Natural killer cell (primary cell): ENCODE measurements around the gene STX7. TPM values are rescaled to one million over a fixed set of nuclear protein-coding genes. Genes with fewer than 3 reads are reported as not detected.
A peak's percentile ranks its signal among the peaks of the same experiment; 100 is the strongest.

Experiments used
- ATAC-seq, 3 donors: fragments of 150-1000 bp in 2 of 3; fragments of 200-7000 bp in 1 of 3; cut with Tn5 transposase; 1 replicate in 1 of 3; 2 replicates in 2 of 3; pipeline ENCODE4 v1.10.0; 2021; ENCODE audit warnings: mild to moderate bottlenecking in 2 of 3, moderate library complexity in 2 of 3
- DNase-seq, 2 donors: peaks; one replicate each; pipeline versions ENCODE4 v3.0.0 to v3.0.0-alpha.2; 2013 to 2021; ENCODE audit warnings: mixed read lengths in 1 of 2
- H3K27ac ChIP-seq: one replicate; pipeline ENCODE4 v1.5.1; 2013; ENCODE audit warnings: mild to moderate bottlenecking, low read length
- H3K27me3 ChIP-seq: one replicate; pipeline ENCODE4 v1.6.1; 2013; ENCODE audit warnings: low read length; ENCODE audit not compliant: control insufficient read depth, insufficient read depth
- H3K36me3 ChIP-seq: one replicate; pipeline ENCODE4 v1.6.1; 2013; ENCODE audit warnings: low read length; ENCODE audit not compliant: control insufficient read depth, insufficient read depth
- H3K4me1 ChIP-seq: one replicate; pipeline ENCODE4 v1.6.1; 2013; ENCODE audit warnings: low read length; ENCODE audit not compliant: control insufficient read depth, insufficient read depth
- H3K4me3 ChIP-seq: one replicate; pipeline ENCODE4 v1.5.1; 2013; ENCODE audit warnings: low read length
- H3K9me3 ChIP-seq: one replicate; pipeline ENCODE4 v1.6.1; 2013; ENCODE audit warnings: low read length; ENCODE audit not compliant: control insufficient read depth, insufficient read depth
- H3K27ac Mint-ChIP-seq, 2 donors: one replicate each; pipeline ENCODE4 v1.8.0; 2022; ENCODE audit warnings: mild to moderate bottlenecking in 2 of 2, mixed read lengths in 2 of 2, moderate library complexity in 1 of 2
- H3K27me3 Mint-ChIP-seq, 2 donors: one replicate each; pipeline ENCODE4 v1.8.0; 2022; ENCODE audit warnings: low read depth in 2 of 2, mixed read lengths in 2 of 2
- H3K36me3 Mint-ChIP-seq: one replicate; pipeline ENCODE4 v1.8.0; 2022; ENCODE audit warnings: mixed read lengths
- H3K4me1 Mint-ChIP-seq, 2 donors: one replicate each; pipeline ENCODE4 v1.8.0; 2022; ENCODE audit warnings: mixed read lengths in 2 of 2
- H3K4me3 Mint-ChIP-seq: one replicate; pipeline ENCODE4 v1.8.0; 2022; ENCODE audit warnings: mild to moderate bottlenecking, moderate library complexity, mixed read lengths
- H3K9me3 Mint-ChIP-seq, 2 donors: one replicate each; pipeline ENCODE4 v1.8.0; 2022; ENCODE audit warnings: mixed read lengths in 2 of 2
- WGBS: methylation state at CpG from one replicate; pipeline ENCODE4 v1.1.7; 2013; ENCODE audit warnings: missing lambda C conversion rate; ENCODE audit not compliant: insufficient coverage; 5-methylcytosine and 5-hydroxymethylcytosine counted together
- intact Hi-C: fragments of 100-400 bp; cut with micrococcal nuclease; formaldehyde crosslinking; loops from one replicate; pipeline ENCODE4 v1.14.2; 2022
- total RNA-seq, 4 donors: library from RNA; stranded (reverse); fragments of 120-200 nt in 1 of 4; gene quantifications; one replicate each; pipeline versions ENCODE4 v1.2.3 to v1.2.4, GENCODE V29; 2013 to 2022
- TF ChIP-seq, protein P1 (sequence below): fragments of 200-600 bp; IDR thresholded peaks from one replicate; pipeline ENCODE4 v1.8.0; 2022; ENCODE audit warnings: antibody characterized with exemption

Gene STX7
- total RNA-seq, 3 donors from 2014 or later (not counting 1 experiment from before 2014, with no cell fraction given): 37.3 to 49.9 (median 39.5) TPM

DNA sequence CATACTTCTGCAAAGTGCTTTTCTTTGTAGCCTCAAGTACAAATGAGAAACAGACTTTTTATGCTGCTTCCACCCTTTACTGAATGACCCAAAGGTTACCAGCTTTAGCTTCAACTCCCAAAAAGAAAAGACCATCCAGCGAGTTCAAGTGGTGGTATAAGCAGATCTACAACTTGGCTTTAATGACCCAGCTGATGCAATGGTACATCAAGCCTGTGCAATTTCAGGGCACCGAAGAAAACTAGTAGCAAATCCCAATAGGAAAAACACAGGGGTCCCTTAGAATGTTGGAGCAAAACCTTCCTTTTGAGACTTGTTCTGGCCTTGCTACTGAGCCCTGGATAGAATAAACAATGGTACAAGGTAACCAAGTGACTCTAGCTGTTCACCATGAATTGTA, 33.8 kb downstream of the STX7 start:
- intact Hi-C loops: no loop called here
- H3K36me3 Mint-ChIP-seq: no peaks in the 10 kb centered on the region
- Histone ChIP-seq H3K27ac (no peak overlapping the region), H3K27me3 (no peaks in the 10 kb centered on the region), H3K9me3 (no peaks in the 10 kb centered on the region), H3K4me1 (no peaks in the 10 kb centered on the region), H3K36me3 (peaks cover 10% of the 10 kb centered on the region), H3K4me3 (no peak overlapping the region)
- WGBS: 91% methylated on average over 2 of the region's 2 CpGs
- DNase-seq (no peak), ATAC-seq (no peak)
- no peak overlapping the region for H3K4me3 Mint-ChIP-seq
- no peak overlapping the region for H3K27ac Mint-ChIP-seq
- H3K9me3 Mint-ChIP-seq: no peaks in the 10 kb centered on the region
- H3K27me3 Mint-ChIP-seq: no peaks in the 10 kb centered on the region
- H3K4me1 Mint-ChIP-seq: peaks cover 21 to 38% of the 10 kb centered on the region in 2 donors
- TF ChIP-seq, protein P1, sequence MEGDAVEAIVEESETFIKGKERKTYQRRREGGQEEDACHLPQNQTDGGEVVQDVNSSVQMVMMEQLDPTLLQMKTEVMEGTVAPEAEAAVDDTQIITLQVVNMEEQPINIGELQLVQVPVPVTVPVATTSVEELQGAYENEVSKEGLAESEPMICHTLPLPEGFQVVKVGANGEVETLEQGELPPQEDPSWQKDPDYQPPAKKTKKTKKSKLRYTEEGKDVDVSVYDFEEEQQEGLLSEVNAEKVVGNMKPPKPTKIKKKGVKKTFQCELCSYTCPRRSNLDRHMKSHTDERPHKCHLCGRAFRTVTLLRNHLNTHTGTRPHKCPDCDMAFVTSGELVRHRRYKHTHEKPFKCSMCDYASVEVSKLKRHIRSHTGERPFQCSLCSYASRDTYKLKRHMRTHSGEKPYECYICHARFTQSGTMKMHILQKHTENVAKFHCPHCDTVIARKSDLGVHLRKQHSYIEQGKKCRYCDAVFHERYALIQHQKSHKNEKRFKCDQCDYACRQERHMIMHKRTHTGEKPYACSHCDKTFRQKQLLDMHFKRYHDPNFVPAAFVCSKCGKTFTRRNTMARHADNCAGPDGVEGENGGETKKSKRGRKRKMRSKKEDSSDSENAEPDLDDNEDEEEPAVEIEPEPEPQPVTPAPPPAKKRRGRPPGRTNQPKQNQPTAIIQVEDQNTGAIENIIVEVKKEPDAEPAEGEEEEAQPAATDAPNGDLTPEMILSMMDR: no peak

DNA sequence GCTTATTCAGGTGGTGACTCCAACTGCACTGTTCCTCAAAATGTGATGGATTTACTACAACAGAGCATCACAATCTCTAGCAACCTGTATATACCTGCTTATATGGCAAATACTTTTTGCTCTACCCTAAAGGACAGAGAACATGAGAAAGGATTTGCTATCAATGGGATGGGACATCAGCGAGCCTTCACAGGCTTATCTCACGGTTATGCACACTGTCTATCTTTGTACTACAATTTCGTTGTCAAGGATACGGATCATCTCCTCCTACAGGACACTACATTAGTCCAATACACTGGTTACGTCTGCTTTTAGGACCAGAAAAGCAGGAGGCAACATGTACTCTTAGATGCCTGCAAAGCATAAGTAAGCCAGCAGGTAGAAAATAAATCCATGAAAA, 34.2 kb downstream of the STX7 start:
- Mint-ChIP-seq H3K27ac (no peak overlapping the region), H3K4me1 (peaks cover 21 to 35% of the 10 kb centered on the region in 2 donors), H3K27me3 (no peaks in the 10 kb centered on the region), H3K9me3 (no peaks in the 10 kb centered on the region), H3K4me3 (no peak overlapping the region), H3K36me3 (no peaks in the 10 kb centered on the region)
- Histone ChIP-seq H3K4me3 (no peak overlapping the region), H3K27ac (no peak overlapping the region), H3K9me3 (no peaks in the 10 kb centered on the region), H3K4me1 (no peaks in the 10 kb centered on the region), H3K27me3 (no peaks in the 10 kb centered on the region), H3K36me3 (peaks cover 10% of the 10 kb centered on the region)
- WGBS: 92% methylated on average over 5 of the region's 5 CpGs
- intact Hi-C loops: no loop called here
- ATAC-seq: no peak
- DNase-seq: no peak
- TF ChIP-seq, protein P1: no peak

DNA sequence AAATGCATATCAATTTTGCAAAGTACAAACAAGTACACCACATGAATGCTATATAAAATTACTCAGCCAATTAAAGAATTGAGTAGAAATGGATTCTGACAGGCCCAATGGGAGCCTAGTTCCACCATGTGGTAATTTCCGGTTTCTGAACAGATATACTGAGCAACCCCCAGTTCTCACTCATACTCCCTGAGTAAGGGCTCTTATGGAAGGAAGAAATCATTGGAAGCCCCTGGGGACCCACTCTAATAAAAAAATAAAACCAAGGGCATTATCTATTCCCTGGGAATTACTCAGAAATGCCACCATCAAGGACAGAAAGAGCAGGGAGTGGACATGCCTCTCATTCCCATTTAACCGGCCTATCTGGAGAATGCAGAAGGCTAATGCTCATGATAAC, 34.6 kb downstream of the STX7 start:
- Mint-ChIP-seq H3K27me3 (no peaks in the 10 kb centered on the region), H3K27ac (no peak overlapping the region), H3K36me3 (no peaks in the 10 kb centered on the region), H3K9me3 (no peaks in the 10 kb centered on the region), H3K4me1 (peaks cover 21 to 35% of the 10 kb centered on the region in 2 donors), H3K4me3 (no peak overlapping the region)
- Histone ChIP-seq H3K36me3 (peaks cover 6% of the 10 kb centered on the region), H3K4me1 (no peaks in the 10 kb centered on the region), H3K27ac (no peak overlapping the region), H3K27me3 (no peaks in the 10 kb centered on the region), H3K4me3 (no peak overlapping the region), H3K9me3 (no peaks in the 10 kb centered on the region)
- ATAC-seq (no peak), DNase-seq (no peak)
- intact Hi-C loops: no loop called here
- 70% methylated on average over 2 of the region's 2 CpGs for WGBS
- TF ChIP-seq, protein P1: no peak

DNA sequence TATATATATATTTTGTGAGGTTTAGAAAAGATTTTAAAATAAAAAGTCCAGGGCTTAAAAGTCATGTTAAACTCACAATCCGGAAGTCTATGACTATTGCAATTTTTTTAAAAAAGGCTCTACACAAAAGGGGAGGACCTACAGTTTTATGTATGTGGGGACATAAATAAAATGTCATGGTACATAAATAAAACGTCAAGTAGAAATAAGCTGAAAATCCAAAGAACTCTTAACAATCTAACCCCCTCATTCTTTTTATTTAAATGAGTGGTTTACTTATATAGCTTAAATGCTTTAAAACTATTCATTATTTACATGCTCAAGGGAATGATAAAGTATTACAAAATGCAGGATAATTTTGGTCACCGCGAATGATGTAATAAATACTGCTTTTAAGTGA, 36.2 kb downstream of the STX7 start:
- Histone ChIP-seq H3K27ac (no peak overlapping the region), H3K4me1 (no peaks in the 10 kb centered on the region), H3K9me3 (no peaks in the 10 kb centered on the region), H3K27me3 (no peaks in the 10 kb centered on the region), H3K4me3 (no peak overlapping the region), H3K36me3 (peaks cover 15% of the 10 kb centered on the region)
- Mint-ChIP-seq H3K4me3 (no peak overlapping the region), H3K27me3 (no peaks in the 10 kb centered on the region), H3K27ac (peak overlapping the region in 1 of 2 donors; percentile 20), H3K36me3 (no peaks in the 10 kb centered on the region), H3K9me3 (no peaks in the 10 kb centered on the region), H3K4me1 (peaks cover 21 to 33% of the 10 kb centered on the region in 2 donors)
- DNase-seq (no peak), ATAC-seq (no peak)
- TF ChIP-seq, protein P1: no peak
- 100% methylated on average over 1 of the region's 4 CpGs for WGBS
- intact Hi-C loops: no loop called here
